ENCODE measurements around the gene MTCL1. TPM values are rescaled to one million over a fixed set of nuclear protein-coding genes. Genes with fewer than 3 reads are reported as not detected.

MTCL1 gene
- total and polyA plus RNA-seq, 2 of the 8 experiments (the other 6 are each of a cell fraction or from before 2014, with no cell fraction given): 16.6 to 60.8 TPM

GRCh38 chr18:8812631-8813030, 107.3 kb downstream of the MTCL1 start:
- FAIRE-seq (no peak), DNase-seq (ENCODE audit: low read depth in 1 of 2, low spot score in 2 of 2) (no peak)
- Histone ChIP-seq H2AFZ (ENCODE audit: low read length) (no peak overlapping the region), H3K27me3 (replicated peaks in 1 of 4; ENCODE audit: control insufficient read depth in 3 of 4, extremely low read depth in 1 of 4, insufficient read depth in 3 of 4, low read length in 3 of 4) (no peaks in the 10 kb centered on the region), H3K4me2 (ENCODE audit: insufficient read depth in 1 of 2, low read depth in 2 of 2, low read length in 2 of 2) (no peak overlapping the region), H3K18ac (ENCODE audit: extremely low read depth, low read length) (no peak overlapping the region), H3K9me3 (ENCODE audit: insufficient read depth in 2 of 2, low read depth in 1 of 2, low read length in 1 of 2) (no peaks in the 10 kb centered on the region), H2AK5ac (ENCODE audit: low read depth, low read length) (no peak overlapping the region), H3K23ac (ENCODE audit: insufficient read length) (no peak overlapping the region), H4K20me1 (replicated peaks in 1 of 2; ENCODE audit: control insufficient read depth in 1 of 2, insufficient read depth in 2 of 2, low read length in 2 of 2) (no peaks in the 10 kb centered on the region), H3K4me1 (replicated peaks in 1 of 4; ENCODE audit: control insufficient read depth in 3 of 4, insufficient read depth in 4 of 4, low read length in 3 of 4) (no peaks in the 10 kb centered on the region), H3K79me1 (ENCODE audit: low read depth, low read length) (no peaks in the 10 kb centered on the region; the same call in 1 of the 2 replicates), H3K14ac (ENCODE audit: insufficient read length) (no peak overlapping the region), H4K91ac (replicated peaks; ENCODE audit: insufficient read length, low read length) (no peak overlapping the region), H3K9ac (replicated peaks in 1 of 4; ENCODE audit: extremely low read depth in 1 of 4, low read depth in 3 of 4, low read length in 3 of 4) (no peak overlapping the region), H3K27ac (ENCODE audit: low read depth, low read length) (no peak overlapping the region), H3K79me2 (ENCODE audit: control insufficient read depth in 1 of 2, insufficient read depth in 2 of 2, low read length in 2 of 2) (no peaks in the 10 kb centered on the region), H2BK12ac (ENCODE audit: low read depth, low read length) (no peak overlapping the region), H2BK120ac (replicated peaks; ENCODE audit: low read depth, low read length) (no peak overlapping the region), H3K56ac (replicated peaks; ENCODE audit: insufficient read length, low read depth, low read length) (no peak overlapping the region), H3K4me3 (ENCODE audit: extremely low read depth in 1 of 4, insufficient read depth in 2 of 4, low read depth in 3 of 4, low read length in 4 of 4) (no peak overlapping the region), H2BK15ac (ENCODE audit: low read length) (no peak overlapping the region), H2BK5ac (ENCODE audit: low read depth, low read length) (no peak overlapping the region), H4K8ac (ENCODE audit: extremely low read depth, insufficient read depth, low read length) (no peak overlapping the region), H3K23me2 (ENCODE audit: low read depth, low read length) (no peaks in the 10 kb centered on the region), H3K36me3 (ENCODE audit: control insufficient read depth in 2 of 4, insufficient read depth in 4 of 4, low read length in 3 of 4) (peaks cover 2 to 44% (median 22%) of the 10 kb centered on the region in 4 experiments; a peak in 6 of 8 replicates), H2BK20ac (ENCODE audit: low read length) (no peak overlapping the region), H4K5ac (ENCODE audit: insufficient read length, low read depth, low read length) (no peak overlapping the region), H3K4ac (replicated peaks; ENCODE audit: insufficient read length, low read depth, low read length) (no peak overlapping the region)
- 88% methylated on average over 4 of the region's 4 CpGs; no CpG with 5 or more reads in 1 of the 2 experiments for WGBS, 2 experiments (ENCODE audit: extremely low coverage in 1 of 2, insufficient coverage in 1 of 2, insufficient read length in 1 of 2, insufficient replicate concordance in 2 of 2, low coverage in 1 of 2, low lambda C conversion rate in 2 of 2, missing lambda C conversion rate in 1 of 2)
- POLR2A ChIA-PET (ENCODE audit: partially characterized antibody): no interaction called here
- CTCF ChIA-PET (ENCODE audit: partially characterized antibody): interaction anchor here (0.9 kb wide), 1 partner anchor 170 kb away, joined by 3 read pairs; no protein-coding TSS in a partner anchor
- no peak for TF ChIP-seq SAP30 (IDR thresholded peaks at IDR 0.05; ENCODE audit: insufficient read depth, insufficient replicate concordance, low read length)
- no peak for TF ChIP-seq CEBPB (IDR thresholded peaks at IDR 0.05; ENCODE audit: low read depth, low read length)
- no peak for TF ChIP-seq RAD21 (IDR thresholded peaks at IDR 0.05 in 1 of 2, conservative IDR thresholded peaks at IDR 0.05 in 1 of 2; ENCODE audit: low read depth in 2 of 2, low read length in 2 of 2)
- no peak for TF ChIP-seq POLR2A (IDR thresholded peaks at IDR 0.05; ENCODE audit: control extremely low read depth in 1 of 2, low read depth in 2 of 2, low read length in 2 of 2)
- TF ChIP-seq TBP (IDR thresholded peaks at IDR 0.05; ENCODE audit: low read depth, low read length): no peak
